HepG2 (cell line): ENCODE results near the gene UCKL1. TPM values are rescaled to one million over a fixed set of nuclear protein-coding genes. Genes with fewer than 3 reads are reported as not detected.

ENCODE experiments used
- FOXK1 ChIP-seq: sonication (generic); formaldehyde crosslinking; IDR thresholded peaks from 2 replicates; pipeline ENCODE4 v1.4.0; 2020; ENCODE audit warnings: low read depth, missing genetic modification reagents, borderline replicate concordance
- HMG20B ChIP-seq: conservative IDR thresholded peaks from 2 replicates; pipeline ENCODE4 v1.6.1; 2016; ENCODE audit warnings: missing genetic modification reagents, missing compliant biosample characterization
- JUN ChIP-seq: sonication (generic); formaldehyde crosslinking; IDR thresholded peaks from 2 replicates; pipeline ENCODE4 v1.4.0; 2020; ENCODE audit warnings: mild to moderate bottlenecking, missing genetic modification reagents
- MLX ChIP-seq: IDR thresholded peaks from 2 replicates; pipeline ENCODE4 v1.6.1; 2016
- PRPF4 ChIP-seq: fragments of 200-400 bp; formaldehyde crosslinking; IDR thresholded peaks from 2 replicates; pipeline ENCODE4 v1.6.1; 2016; ENCODE audit warnings: low read length, low read depth; ENCODE audit not compliant: poor library complexity, severe bottlenecking
- REPIN1 ChIP-seq: sonication (generic); formaldehyde crosslinking; IDR thresholded peaks from 2 replicates; pipeline ENCODE4 v1.8.0; 2022; ENCODE audit warnings: missing genetic modification reagents, low read depth, mild to moderate bottlenecking, borderline replicate concordance
- RNF219 ChIP-seq: sonication (generic); formaldehyde crosslinking; IDR thresholded peaks from 2 replicates; pipeline ENCODE4 v1.5.0; 2020; ENCODE audit warnings: mild to moderate bottlenecking, missing genetic modification reagents
- SPEN ChIP-seq: sonication (generic); formaldehyde crosslinking; IDR thresholded peaks from 2 replicates; pipeline ENCODE4 v1.5.1; 2020; ENCODE audit warnings: low read depth, mild to moderate bottlenecking, missing genetic modification reagents
- TBX3 ChIP-seq: fragments of 450-650 bp; IDR thresholded peaks from 2 replicates; pipeline ENCODE4 v1.6.1; 2017; ENCODE audit warnings: antibody characterized with exemption, mild to moderate bottlenecking, inconsistent platforms, borderline replicate concordance
- USF2 ChIP-seq, 2 experiments: sonication (generic) in 1 of 2; formaldehyde crosslinking in 1 of 2; IDR thresholded peaks; 2 replicates each; pipeline versions ENCODE4 v1.5.1 to v1.6.1; 2011 to 2020; ENCODE audit warnings: borderline replicate concordance in 1 of 2, low read depth in 1 of 2, low read length in 1 of 2, mild to moderate bottlenecking in 1 of 2, missing genetic modification reagents in 1 of 2, moderate library complexity in 1 of 2
- WIZ ChIP-seq: sonication (generic); formaldehyde crosslinking; IDR thresholded peaks from 2 replicates; pipeline ENCODE4 v1.5.1; 2020; ENCODE audit warnings: mild to moderate bottlenecking, missing genetic modification reagents
- ZNF280D ChIP-seq: sonication (generic); formaldehyde crosslinking; IDR thresholded peaks from 2 replicates; pipeline ENCODE4 v1.5.1; 2020; ENCODE audit warnings: mild to moderate bottlenecking, missing genetic modification reagents
- ZNF281 ChIP-seq: sonication (generic); formaldehyde crosslinking; IDR thresholded peaks from 2 replicates; pipeline ENCODE4 v1.4.0; 2020; ENCODE audit warnings: missing genetic modification reagents, borderline replicate concordance
- ZNF841 ChIP-seq: sonication (generic); formaldehyde crosslinking; IDR thresholded peaks from 2 replicates; pipeline ENCODE4 v1.8.1; 2023; ENCODE audit warnings: missing genetic modification reagents, borderline replicate concordance
- ZSCAN22 ChIP-seq: sonication (generic); formaldehyde crosslinking; IDR thresholded peaks from 2 replicates; pipeline ENCODE4 v1.4.0; 2020; ENCODE audit warnings: mild to moderate bottlenecking, missing genetic modification reagents
- polyA plus RNA-seq, 8 experiments: library from polyadenylated mRNA; depleted of rRNA in 3 of 8; stranded (reverse) in 7 of 8; unstranded in 1 of 8; fragments of >200 nt; fragmentation: Illumina TruSeq in 4 of 8; extraction: Trizol in 4 of 8; gene quantifications; 2 replicates each; pipeline versions ENCODE4 v1.2.1 to v1.2.3, GENCODE V29; 2011 to 2016; ENCODE audit warnings: low read depth in 4 of 8, missing spikeins in 1 of 8, mixed read lengths in 1 of 8; ENCODE audit not compliant: insufficient read depth in 1 of 8
- total RNA-seq, 5 experiments: library from RNA; depleted of rRNA; stranded (reverse); fragments of >200 nt; fragmentation: Illumina TruSeq; extraction: Trizol; gene quantifications; 2 replicates each; pipeline ENCODE4 v1.2.3, GENCODE V29; 2016; ENCODE audit warnings: low read depth in 1 of 5

The UCKL1 gene
- total and polyA plus RNA-seq, 2 of the 13 experiments (the other 11 are each of a cell fraction or from before 2014, with no cell fraction given): 50.2 to 126 TPM

GRCh38 chr20:63973636-63974401 is 17.6 kb upstream of the UCKL1 start (continued):
- TF ChIP-seq ZNF281 (CRISPR knock-in tag): peak; percentile 54; the same call in 1 of the 2 replicates
- TF ChIP-seq SPEN (CRISPR knock-in tag): peak; percentile 85
- TF ChIP-seq RNF219 (CRISPR knock-in tag): no peak
- TF ChIP-seq MLX (CRISPR knock-in tag): no peak
- 0 out of 2 replicates have a peak, but pooled peaks have one; percentile 47 for TF ChIP-seq WIZ
- TF ChIP-seq ZSCAN22: no peak
- TF ChIP-seq TBX3: no peak
- peak; percentile 91 for TF ChIP-seq FOXK1
- no peak for TF ChIP-seq ZNF841
- TF ChIP-seq HMG20B (CRISPR knock-in tag): no peak; the same call in 1 of the 2 replicates
- TF ChIP-seq JUN (CRISPR knock-in tag): 0 out of 2 replicates have a peak, but pooled peaks have one; percentile 43
- peak; percentile 74; the same call in 1 of the 2 replicates for TF ChIP-seq ZNF280D (CRISPR knock-in tag)
- TF ChIP-seq REPIN1 (CRISPR knock-in tag): peak; percentile 97; the same call in 1 of the 2 replicates
- peak; percentile 20 for TF ChIP-seq PRPF4
- no peak for TF ChIP-seq USF2 (IDR thresholded peaks at IDR 0.05; ENCODE audit: low read depth, low read length)
- no peak; the same call in 1 of the 2 replicates for TF ChIP-seq USF2 (CRISPR knock-in tag; IDR thresholded peaks at IDR 0.05; ENCODE audit: borderline replicate concordance)
